Loucy (cell line): ENCODE results near the gene ABCC9.

Experiments used
- H2AFZ ChIP-seq: fragments of 200-600 bp; sonication (generic); 2 replicates; pipeline ENCODE4 v1.6.0; 2016; ENCODE audit warnings: antibody characterized with exemption, mild to moderate bottlenecking, low read length, moderate library complexity
- H3F3A ChIP-seq: fragments of 200-600 bp; 2 replicates; pipeline ENCODE4 v1.6.0; 2016; ENCODE audit warnings: antibody characterized with exemption, low read depth, mild to moderate bottlenecking
- H3K27me3 ChIP-seq: fragments of 200-600 bp; sonication (generic); 2 replicates; pipeline ENCODE4 v1.6.1; 2014; ENCODE audit warnings: low read length, mild to moderate bottlenecking; ENCODE audit not compliant: insufficient read depth, poor library complexity, severe bottlenecking
- H3K36me3 ChIP-seq: fragments of 200-600 bp; sonication (generic); 2 replicates; pipeline ENCODE4 v1.6.1; 2016; ENCODE audit warnings: low read length; ENCODE audit not compliant: insufficient read depth
- H3K4me1 ChIP-seq: fragments of 200-600 bp; sonication (generic); 2 replicates; pipeline ENCODE4 v1.5.1; 2014; ENCODE audit warnings: low read length, mild to moderate bottlenecking; ENCODE audit not compliant: insufficient read depth, poor library complexity, severe bottlenecking
- H3K4me2 ChIP-seq: fragments of 200-600 bp; sonication (generic); 2 replicates; pipeline ENCODE4 v1.6.0; 2014; ENCODE audit warnings: antibody characterized with exemption, low read length, low read depth, mild to moderate bottlenecking; ENCODE audit not compliant: poor library complexity, severe bottlenecking
- H3K4me3 ChIP-seq: fragments of 200-600 bp; sonication (generic); 2 replicates; pipeline ENCODE4 v1.5.1; 2014; ENCODE audit warnings: low read length, mild to moderate bottlenecking, mixed read lengths; ENCODE audit not compliant: poor library complexity, severe bottlenecking
- H3K79me2 ChIP-seq: fragments of 200-600 bp; sonication (generic); 2 replicates; pipeline ENCODE4 v1.6.1; 2014; ENCODE audit warnings: low read length; ENCODE audit not compliant: insufficient read depth
- H3K9ac ChIP-seq: fragments of 200-600 bp; sonication (generic); 2 replicates; pipeline ENCODE4 v1.6.0; 2014; ENCODE audit warnings: mild to moderate bottlenecking, low read depth, low read length, moderate library complexity; ENCODE audit not compliant: poor library complexity, severe bottlenecking
- H3K9me2 ChIP-seq: fragments of 200-600 bp; sonication (generic); replicated peaks from 2 replicates; pipeline ENCODE4 v1.6.1; 2016; ENCODE audit warnings: low read depth, low read length, mixed read lengths
- H3K9me3 ChIP-seq: fragments of 200-600 bp; sonication (generic); 2 replicates; pipeline ENCODE4 v1.6.1; 2014; ENCODE audit warnings: mild to moderate bottlenecking, antibody characterized with exemption, low read length, low read depth; ENCODE audit not compliant: insufficient read depth
- H4K20me1 ChIP-seq: fragments of 200-600 bp; sonication (generic); 2 replicates; pipeline ENCODE4 v1.6.0; 2014; ENCODE audit warnings: antibody characterized with exemption, low read length, mild to moderate bottlenecking; ENCODE audit not compliant: insufficient read depth, poor library complexity, severe bottlenecking
- CTCF ChIP-seq: fragments of 200-600 bp; sonication (generic); conservative IDR thresholded peaks from 2 replicates; pipeline ENCODE4 v1.5.1; 2014; ENCODE audit warnings: mild to moderate bottlenecking, antibody characterized with exemption, low read length
- EZH2phosphoT487 ChIP-seq: fragments of 200-600 bp; IDR thresholded peaks from 2 replicates; pipeline ENCODE4 v1.6.1; 2018; ENCODE audit warnings: antibody characterized with exemption, mild to moderate bottlenecking, moderate library complexity, borderline replicate concordance

Gene ABCC9

GRCh38 chr12:21921436-21921835 is 19.8 kb downstream of the ABCC9 start:
- no peak for TF ChIP-seq EZH2phosphoT487
- Histone ChIP-seq H2AFZ (no peak overlapping the region), H3K27me3 (no peaks in the 10 kb centered on the region), H3F3A (no peaks in the 10 kb centered on the region), H3K79me2 (no peaks in the 10 kb centered on the region), H3K9me2 (no peaks in the 10 kb centered on the region), H3K36me3 (no peaks in the 10 kb centered on the region), H3K4me1 (no peaks in the 10 kb centered on the region), H3K9ac (no peak overlapping the region), H4K20me1 (no peaks in the 10 kb centered on the region), H3K9me3 (no peaks in the 10 kb centered on the region), H3K4me3 (no peak overlapping the region), H3K4me2 (no peak overlapping the region)

GRCh38 chr12:21918456-21918855 is 22.8 kb downstream of the ABCC9 start:
- Histone ChIP-seq H3K9me2 (no peaks in the 10 kb centered on the region), H3K4me1 (no peaks in the 10 kb centered on the region), H3K9me3 (no peaks in the 10 kb centered on the region), H3K4me2 (no peak overlapping the region), H3K9ac (no peak overlapping the region), H3K79me2 (no peaks in the 10 kb centered on the region), H3K27me3 (no peaks in the 10 kb centered on the region), H4K20me1 (no peaks in the 10 kb centered on the region), H3K36me3 (no peaks in the 10 kb centered on the region), H3F3A (no peaks in the 10 kb centered on the region), H3K4me3 (no peak overlapping the region), H2AFZ (no peak overlapping the region)
- TF ChIP-seq EZH2phosphoT487 (no peak), CTCF (no peak)

- H4K20me1 ChIP-seq = no peaks in the 10 kb centered on the region
- no peaks in the 10 kb centered on the region for H3K27me3 ChIP-seq
- no peaks in the 10 kb centered on the region for H3K9me3 ChIP-seq
- no peak overlapping the region for H2AFZ ChIP-seq
- no peaks in the 10 kb centered on the region for H3K79me2 ChIP-seq
- no peaks in the 10 kb centered on the region for H3F3A ChIP-seq
- TF ChIP-seq CTCF = no peak
- no peak for TF ChIP-seq EZH2phosphoT487
- H3K4me3 ChIP-seq = no peak overlapping the region
- no peaks in the 10 kb centered on the region for H3K36me3 ChIP-seq
- no peak overlapping the region for H3K9ac ChIP-seq
- no peaks in the 10 kb centered on the region for H3K9me2 ChIP-seq
- H3K4me2 ChIP-seq = no peak overlapping the region
- no peaks in the 10 kb centered on the region for H3K4me1 ChIP-seq
Observed at GRCh38 chr12:21913823-21914222, 27.4 kb downstream of the ABCC9 start.

- no peaks in the 10 kb centered on the region for H3K9me3 ChIP-seq
- TF ChIP-seq CTCF (no peak), EZH2phosphoT487 (no peak)
- no peaks in the 10 kb centered on the region for H3K27me3 ChIP-seq
- H3K9ac ChIP-seq = no peak overlapping the region
- no peak overlapping the region for H2AFZ ChIP-seq
- no peak overlapping the region for H3K4me3 ChIP-seq
- H3K4me1 ChIP-seq = no peaks in the 10 kb centered on the region
- no peaks in the 10 kb centered on the region for H3K9me2 ChIP-seq
- H3K79me2 ChIP-seq = no peaks in the 10 kb centered on the region
- H3F3A ChIP-seq = no peaks in the 10 kb centered on the region
- no peaks in the 10 kb centered on the region for H4K20me1 ChIP-seq
- H3K4me2 ChIP-seq = no peak overlapping the region
- H3K36me3 ChIP-seq = no peaks in the 10 kb centered on the region
Observed at GRCh38 chr12:21912318-21912717, 28.9 kb downstream of the ABCC9 start.
